Measurements from ENCODE around the gene FBRSL1.

Gene FBRSL1

DNA sequence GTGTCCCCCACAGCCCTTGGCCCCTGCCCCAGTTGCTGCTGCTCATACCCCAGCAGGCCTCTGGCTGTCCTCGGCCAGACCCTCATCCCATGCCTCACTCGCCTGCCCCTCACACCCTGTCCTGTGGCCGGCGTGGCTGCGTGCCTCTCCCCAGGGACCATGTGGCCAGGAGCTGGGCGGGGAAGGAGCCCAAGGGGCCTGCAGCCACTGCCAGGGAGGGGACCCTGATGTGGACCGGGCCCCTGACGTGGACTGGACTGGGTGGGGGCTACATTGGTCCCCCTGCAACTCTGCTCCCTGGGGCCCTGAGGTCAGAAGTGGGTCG lies 10.9 kb downstream of the FBRSL1 start:
- DNase-seq, result no peak

DNA sequence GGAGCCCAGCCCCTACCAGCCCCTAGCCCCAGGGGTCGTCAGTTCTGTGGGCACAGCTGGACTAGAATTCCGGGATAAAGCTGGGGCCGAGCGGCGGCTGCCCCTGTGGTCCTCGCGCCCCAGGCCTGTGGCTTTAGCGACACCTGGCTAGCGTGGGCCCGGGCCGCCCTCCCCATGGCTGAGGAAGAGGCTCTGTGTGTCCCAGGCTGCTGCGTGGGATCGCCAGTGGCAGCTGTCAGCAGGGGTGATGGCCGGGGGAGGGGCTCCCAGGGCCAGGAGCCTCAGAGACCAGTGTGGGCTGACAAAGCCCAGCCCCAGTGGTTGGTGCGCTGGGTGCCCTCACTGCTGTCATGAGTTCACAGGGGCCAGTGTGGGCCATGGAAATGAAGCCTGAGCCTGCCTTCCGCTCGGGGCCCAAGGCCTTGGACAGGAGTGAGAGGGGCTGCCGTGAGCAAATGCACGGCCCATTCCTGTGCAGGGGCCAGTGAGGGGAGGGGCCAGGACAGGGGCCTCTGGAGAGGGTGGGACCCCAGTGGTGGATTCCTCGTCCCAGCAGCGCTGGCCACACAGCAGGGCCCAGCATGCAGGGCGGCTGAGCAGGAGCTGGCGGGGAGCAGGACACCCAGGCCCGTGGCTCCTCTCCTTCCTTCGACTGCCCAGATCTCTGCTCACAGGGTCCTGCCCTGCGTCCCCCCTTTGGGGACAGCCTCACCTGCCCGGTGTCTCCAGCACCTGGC lies 11.4 kb downstream of the FBRSL1 start:
- DNase-seq, result no peak

GRCh38 chr12:132502149-132502881 lies 12.4 kb downstream of the FBRSL1 start:
- no peak for DNase-seq

GRCh38 chr12:132502882-132503193 lies 12.9 kb downstream of the FBRSL1 start:
- no peak for DNase-seq

- DNase-seq, result no peak
Measured at GRCh38 chr12:132503618-132504204, 13.8 kb downstream of the FBRSL1 start.

- DNase-seq, result no peak
Measured at GRCh38 chr12:132505105-132505851, 15.3 kb downstream of the FBRSL1 start.

- DNase-seq, result no peak
Measured at GRCh38 chr12:132505852-132506219, 15.9 kb downstream of the FBRSL1 start.

GRCh38 chr12:132506328-132507160 lies 16.6 kb downstream of the FBRSL1 start:
- DNase-seq, result no peak

DNA sequence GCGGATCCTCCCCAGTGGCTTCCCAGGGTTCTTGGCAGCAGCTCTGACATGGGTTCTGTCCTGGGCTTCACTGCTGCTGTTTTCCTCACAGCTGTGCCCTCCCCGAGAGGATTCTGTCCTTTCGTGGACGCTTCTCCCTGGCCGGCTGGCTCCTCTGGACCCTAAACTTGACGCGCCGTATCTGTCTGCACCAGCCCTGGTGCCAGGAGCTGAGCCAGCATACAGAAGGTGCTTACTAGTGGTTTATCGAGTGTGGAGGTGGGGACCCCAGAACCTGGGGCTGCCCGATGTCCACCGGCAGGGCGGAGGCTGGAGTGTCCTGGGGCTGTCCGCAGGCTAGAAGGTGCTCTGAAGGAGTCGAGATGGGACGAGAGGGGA lies 17.2 kb downstream of the FBRSL1 start:
- DNase-seq, result no peak

DNA sequence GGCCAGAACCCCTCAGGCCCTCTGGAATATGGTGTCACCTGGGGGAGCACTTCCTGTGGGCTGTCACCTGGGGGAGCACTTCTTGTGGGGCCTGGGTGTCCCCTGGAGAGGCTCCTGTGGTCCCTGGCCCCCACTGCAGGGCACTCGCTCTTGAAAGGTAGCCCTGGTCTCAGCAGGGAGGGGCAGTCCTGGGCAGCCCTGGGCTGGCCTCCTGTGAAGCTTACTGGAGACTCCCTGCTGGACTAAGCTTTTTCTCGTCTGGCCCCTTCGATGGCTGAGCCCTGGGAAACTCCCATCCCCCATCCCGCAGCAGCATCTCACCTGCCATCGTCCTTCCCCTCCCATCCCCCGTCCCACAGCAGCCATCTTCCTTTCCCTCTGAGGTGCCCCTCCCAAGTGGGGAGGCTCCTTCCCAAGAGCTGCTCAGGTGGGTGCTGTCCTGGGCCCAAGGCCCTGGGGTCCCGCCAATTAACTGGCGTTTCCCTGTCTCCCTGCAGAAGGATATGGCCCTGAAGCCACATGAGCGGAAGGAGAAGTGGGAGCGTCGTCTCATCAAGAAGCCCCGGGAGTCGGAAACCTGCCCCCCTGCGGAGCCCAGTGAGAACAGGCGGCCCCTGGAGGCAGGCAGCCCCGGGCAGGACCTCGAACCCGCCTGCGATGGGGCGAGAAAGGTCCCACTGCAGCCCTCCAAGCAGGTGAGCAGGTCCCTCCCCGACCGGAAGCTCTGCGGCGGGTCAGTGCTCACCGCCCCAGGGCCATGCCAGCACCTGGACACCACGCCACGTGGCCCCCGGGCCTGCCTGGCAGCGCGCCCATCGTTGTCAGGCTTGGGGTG lies 17.9 kb downstream of the FBRSL1 start:
- DNase-seq, result no peak

DNA sequence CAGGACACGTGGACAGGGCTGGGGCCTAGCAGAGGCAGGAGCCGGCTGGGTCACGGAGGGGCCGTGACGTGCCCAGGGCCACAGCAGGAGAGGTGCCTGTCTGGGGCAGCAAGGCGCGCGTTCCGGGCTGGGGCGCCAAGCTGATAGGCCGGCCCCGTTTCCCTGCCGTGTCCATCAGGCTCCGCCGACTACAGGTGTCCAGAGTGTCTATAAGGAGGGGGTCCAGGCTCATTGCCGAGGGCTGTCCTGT lies 18.5 kb downstream of the FBRSL1 start:
- DNase-seq, result no peak

DNA sequence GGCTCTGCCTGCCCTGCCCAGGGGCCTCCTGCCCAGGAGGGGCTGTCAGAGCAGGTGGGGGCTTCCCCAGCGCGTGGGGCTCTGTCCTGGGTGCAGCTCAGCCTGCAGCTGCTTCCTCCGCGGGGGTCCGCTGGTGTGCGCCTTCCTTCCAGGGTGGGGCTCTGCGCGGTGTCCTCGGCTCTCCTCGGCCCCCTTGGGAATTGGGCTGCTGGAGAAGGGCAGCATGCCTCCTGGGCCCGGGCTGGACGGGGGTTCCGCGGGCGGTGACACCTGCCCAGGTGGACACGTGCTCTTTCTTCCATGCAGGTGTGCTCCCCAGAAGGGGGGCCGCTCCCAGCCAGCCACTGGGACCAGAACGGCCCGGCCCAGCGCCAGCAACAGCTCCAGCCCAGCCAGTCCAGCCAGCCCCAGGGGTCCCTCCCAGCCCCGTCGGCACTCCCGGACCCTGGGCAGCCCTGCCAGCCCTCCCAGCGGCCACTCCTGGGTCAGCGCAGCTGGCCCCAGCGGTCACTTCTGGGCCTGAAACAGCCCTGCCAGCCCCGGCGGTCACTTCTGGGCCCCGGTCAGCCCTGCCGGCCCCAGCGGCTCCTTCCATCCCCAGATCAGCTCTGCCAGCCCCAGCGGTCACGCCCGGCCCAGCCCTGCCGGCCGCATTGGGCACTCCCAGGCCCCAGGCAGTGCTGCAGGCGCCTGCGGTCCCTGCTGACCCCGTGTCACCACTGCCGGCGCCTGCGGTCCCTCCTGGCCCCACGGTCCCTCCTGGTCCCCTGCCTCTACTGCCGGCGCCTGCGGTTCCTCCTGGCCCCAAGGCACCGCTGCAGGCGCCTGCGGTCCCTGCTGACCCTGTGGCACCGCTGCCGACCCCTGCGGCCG lies 19.1 kb downstream of the FBRSL1 start:
- no peak for DNase-seq

GRCh38 chr12:132510111-132510724 lies 20.3 kb downstream of the FBRSL1 start:
- no peak for DNase-seq

DNA sequence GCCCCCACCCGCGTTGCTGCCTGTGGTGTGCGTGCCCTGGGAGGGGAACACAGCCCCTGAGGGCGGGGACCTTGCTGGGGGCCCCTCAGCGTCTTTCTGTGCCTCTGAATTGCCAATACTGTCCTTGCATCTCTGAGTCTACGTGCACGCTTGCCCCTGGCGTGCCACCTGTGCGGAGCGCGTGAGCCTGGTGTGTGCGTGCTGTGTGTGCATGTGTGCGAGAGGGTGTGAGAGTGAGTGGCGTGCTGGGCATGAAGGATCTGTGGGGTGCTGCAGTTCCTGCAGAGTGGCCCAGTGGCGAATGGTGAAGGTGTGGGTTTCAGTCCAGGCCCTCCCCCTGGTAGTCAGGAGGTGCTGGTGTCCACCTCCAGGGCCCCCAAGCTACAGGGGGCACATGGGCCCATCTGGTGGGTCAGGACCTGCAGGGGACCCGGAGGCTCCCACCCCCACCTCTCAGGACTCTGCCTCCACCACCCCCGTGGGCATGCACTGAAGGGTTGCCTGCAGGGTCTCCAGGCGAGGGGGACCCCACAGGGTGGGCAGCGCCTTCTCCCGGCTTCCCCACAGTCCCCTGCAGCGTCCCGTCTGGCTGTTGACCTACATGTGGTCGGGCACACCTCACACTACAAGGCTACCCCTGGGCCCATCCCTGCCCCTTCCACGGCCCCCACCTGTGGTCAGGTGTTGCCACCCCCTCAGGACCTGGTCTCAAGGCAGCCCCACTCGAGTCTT lies 21.0 kb downstream of the FBRSL1 start:
- no peak for DNase-seq

GRCh38 chr12:132511516-132512196 lies 21.7 kb downstream of the FBRSL1 start:
- DNase-seq, result no peak

DNA sequence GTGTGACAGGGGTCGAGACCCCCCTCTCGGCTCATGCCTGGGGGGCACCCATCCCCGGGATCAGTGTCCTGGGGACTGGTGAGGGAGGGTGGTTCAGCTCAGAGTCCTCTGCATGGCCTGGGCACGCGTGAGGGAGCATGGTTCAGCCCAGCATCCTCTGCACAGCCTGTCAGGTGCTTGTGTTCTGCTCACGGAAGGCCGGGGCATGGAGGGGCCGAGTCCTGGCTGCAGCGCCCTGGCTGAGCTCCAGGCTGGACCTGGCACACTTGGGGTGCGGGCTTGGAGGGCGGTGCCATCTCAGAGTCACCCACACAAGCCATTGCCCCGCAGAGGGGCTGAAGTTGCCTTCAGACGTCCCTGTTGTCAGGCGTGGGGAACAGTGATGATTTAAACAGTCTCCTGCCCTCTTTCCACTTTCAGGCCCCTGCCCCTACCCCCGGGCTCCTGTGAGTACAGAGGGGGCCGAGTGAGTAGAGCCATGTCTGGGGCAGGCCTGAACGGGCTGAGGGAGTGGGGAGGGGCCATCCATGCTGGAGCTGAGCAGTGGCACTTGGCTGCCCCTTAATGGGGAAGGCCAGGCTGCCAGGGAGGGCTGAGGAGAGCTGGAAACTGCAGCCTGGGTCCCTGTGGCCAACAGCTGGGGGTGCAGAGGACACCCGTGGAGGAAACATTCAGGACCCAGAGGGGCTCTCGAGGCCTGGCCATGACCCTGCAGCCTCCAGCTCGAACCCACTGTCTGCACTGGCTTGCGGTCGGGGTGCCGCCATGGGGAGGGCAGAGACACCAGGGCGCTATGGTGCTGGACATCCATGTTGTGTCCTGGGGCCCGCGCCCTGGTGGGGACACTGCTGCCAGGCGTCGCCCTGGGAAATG lies 22.5 kb downstream of the FBRSL1 start:
- no peak for DNase-seq

GRCh38 chr12:132513070-132513398 lies 23.1 kb downstream of the FBRSL1 start:
- DNase-seq, result no peak

- no peak for DNase-seq
Measured at GRCh38 chr12:132513458-132514135, 23.6 kb downstream of the FBRSL1 start.

Data from NK-92 treated with Interleukin-12 subunit alpha and Interleukin-12 subunit beta, amount 100 ng/mL, for 24 hours (cell line).